ENCODE measurements around the gene QRSL1.
A peak's percentile ranks its signal among the peaks of the same experiment; 100 is the strongest.
"Not testable (repeated sequence)": the region's sequence is repeated elsewhere in the genome, so short reads cannot be mapped to it uniquely, and the experiment has no call there.

The QRSL1 gene

GRCh38 chr6:106629103-106629858 is at the start of gene QRSL1, which contains the start of gene RTN4IP1:
TSS of gene QRSL1 (plus strand) at chr6:106629578. CDS start at chr6:106629682, 104 bp downstream.
TSS of gene RTN4IP1 (minus strand) at chr6:106629498. CDS start at chr6:106629021, 477 bp downstream.
- peak; percentile 50 for DNase-seq (ENCODE audit: low read depth)

- DNase-seq (ENCODE audit: low read depth) = no peak
Observed at GRCh38 chr6:106581468-106581867, 47.9 kb upstream of the QRSL1 start.

- no peak for DNase-seq (ENCODE audit: low read depth)
Observed at GRCh38 chr6:106586815-106587415, 42.5 kb upstream of the QRSL1 start.

- DNase-seq (ENCODE audit: low read depth) = not testable (repeated sequence)
Observed at GRCh38 chr6:106588937-106589336, 40.4 kb upstream of the QRSL1 start.

- DNase-seq (ENCODE audit: low read depth) = no peak
Observed at GRCh38 chr6:106591111-106591825, 38.1 kb upstream of the QRSL1 start.

- no peak for DNase-seq (ENCODE audit: low read depth)
Observed at GRCh38 chr6:106599440-106599839, 29.9 kb upstream of the QRSL1 start.

- DNase-seq (ENCODE audit: low read depth) = no peak
Observed at GRCh38 chr6:106600329-106600728, 29.0 kb upstream of the QRSL1 start.

GRCh38 chr6:106608080-106608668 is 21.2 kb upstream of the QRSL1 start:
- DNase-seq (ENCODE audit: low read depth) = no peak

- no peak for DNase-seq (ENCODE audit: low read depth)
Observed at GRCh38 chr6:106609699-106610098, 19.7 kb upstream of the QRSL1 start.

- DNase-seq (ENCODE audit: low read depth) = no peak
Observed at GRCh38 chr6:106611030-106611429, 18.3 kb upstream of the QRSL1 start.

GRCh38 chr6:106612671-106613416 is 16.5 kb upstream of the QRSL1 start:
- no peak for DNase-seq (ENCODE audit: low read depth)

- DNase-seq (ENCODE audit: low read depth) = no peak
Observed at GRCh38 chr6:106613590-106613989, 15.8 kb upstream of the QRSL1 start.

GRCh38 chr6:106614166-106614565 is 15.2 kb upstream of the QRSL1 start:
- DNase-seq (ENCODE audit: low read depth) = no peak

- DNase-seq (ENCODE audit: low read depth) = no peak
Observed at GRCh38 chr6:106614592-106615257, 14.7 kb upstream of the QRSL1 start.

GRCh38 chr6:106617302-106617701 is 12.1 kb upstream of the QRSL1 start:
- no peak for DNase-seq (ENCODE audit: low read depth)

GRCh38 chr6:106617857-106618256 is 11.5 kb upstream of the QRSL1 start:
- DNase-seq (ENCODE audit: low read depth) = no peak

GRCh38 chr6:106618324-106618723 is 11.1 kb upstream of the QRSL1 start:
- DNase-seq (ENCODE audit: low read depth) = no peak

- no peak for DNase-seq (ENCODE audit: low read depth)
Observed at GRCh38 chr6:106619223-106619622, 10.2 kb upstream of the QRSL1 start.

- no peak for DNase-seq (ENCODE audit: low read depth)
Observed at GRCh38 chr6:106620931-106621672, 8.3 kb upstream of the QRSL1 start.

- no peak for DNase-seq (ENCODE audit: low read depth)
Observed at GRCh38 chr6:106622412-106622811, 7.0 kb upstream of the QRSL1 start.

GRCh38 chr6:106623039-106623438 is 6.3 kb upstream of the QRSL1 start:
- DNase-seq (ENCODE audit: low read depth) = no peak
